ENCODE results near the gene CLGN. TPM values are rescaled to one million over a fixed set of nuclear protein-coding genes. Genes with fewer than 3 reads are reported as not detected.

Gene CLGN
- total RNA-seq, 1 donor from 2014 or later, result 0.60 TPM

GRCh38 chr4:140374130-140374477 lies 53.3 kb downstream of the CLGN start:
- Mint-ChIP-seq H3K4me3 (ENCODE audit: unreplicated experiment) (no peak overlapping the region), H3K27ac (ENCODE audit: unreplicated experiment) (peak overlapping the region; percentile 92), H3K27me3 (ENCODE audit: low read depth) (no peaks in the 10 kb centered on the region), H3K36me3 (ENCODE audit: low read depth) (no peaks in the 10 kb centered on the region), H3K4me1 (ENCODE audit: low read depth) (peaks cover 37% of the 10 kb centered on the region), H3K9me3 (ENCODE audit: low read depth) (no peaks in the 10 kb centered on the region)
- DNase-seq (ENCODE audit: low spot score), result no peak
- TF ChIP-seq CTCF (IDR thresholded peaks at IDR 0.05), result no peak

DNA sequence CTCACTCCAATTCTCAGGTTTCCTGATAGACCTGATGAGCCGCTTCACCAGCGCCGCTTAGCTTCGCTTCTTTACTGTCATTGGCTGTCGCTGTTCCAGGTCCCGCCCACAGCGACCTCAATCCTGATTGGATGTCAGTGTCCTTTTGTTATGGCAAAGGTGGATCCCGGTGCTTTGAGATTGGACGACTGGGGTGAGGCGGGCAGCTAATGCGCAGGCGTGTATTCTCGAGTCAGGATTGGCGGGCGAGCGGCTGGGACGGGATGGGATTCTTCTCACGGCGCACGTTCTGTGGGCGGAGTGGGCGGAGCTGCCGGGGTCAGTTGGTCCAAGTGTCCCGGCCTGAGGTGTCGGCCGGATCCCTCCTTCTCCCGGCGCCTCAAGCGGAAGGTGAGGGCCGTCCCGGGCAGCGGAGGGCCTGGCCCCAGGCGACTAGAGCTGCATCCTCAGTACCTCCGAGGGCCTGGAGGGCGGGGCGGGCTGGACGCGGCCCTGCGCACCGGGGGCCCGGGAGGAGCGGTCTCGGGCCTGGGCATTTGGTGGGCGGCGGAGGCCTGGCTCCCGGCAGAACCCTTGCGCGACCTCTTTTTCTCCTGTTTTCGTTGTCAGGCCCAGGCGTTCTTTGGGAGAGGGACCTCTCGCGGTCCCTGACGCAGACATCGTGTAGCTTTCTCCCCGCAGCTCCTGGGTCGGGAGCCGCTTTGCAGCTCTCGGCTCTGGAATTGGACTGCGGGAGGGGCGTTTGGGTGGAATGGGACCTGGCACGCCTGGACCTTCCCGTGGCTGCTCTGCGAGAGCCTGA lies 53.9 kb downstream of the CLGN start, which contains the start of gene SCOC:
Gene SCOC, plus strand, starts transcription at position 319 of the 802 bp plus-strand sequence. CDS start 5,525 bp downstream, outside the sequence.
- Mint-ChIP-seq H3K27me3 (ENCODE audit: low read depth) (no peaks in the 10 kb centered on the region), H3K4me1 (ENCODE audit: low read depth) (peaks cover 37% of the 10 kb centered on the region), H3K27ac (ENCODE audit: unreplicated experiment) (peak within 1 kb of the TSS; percentile 92), H3K36me3 (ENCODE audit: low read depth) (no peaks in the 10 kb centered on the region), H3K9me3 (ENCODE audit: low read depth) (no peaks in the 10 kb centered on the region), H3K4me3 (ENCODE audit: unreplicated experiment) (no peak within 1 kb of the TSS)
- peak; percentile 13 for TF ChIP-seq CTCF (IDR thresholded peaks at IDR 0.05)
- DNase-seq (ENCODE audit: low spot score), result peak; percentile 99

GRCh38 chr4:140372751-140373327 lies 54.6 kb downstream of the CLGN start:
- DNase-seq (ENCODE audit: low spot score), result no peak
- H3K27me3 Mint-ChIP-seq (ENCODE audit: low read depth), result no peaks in the 10 kb centered on the region
- H3K9me3 Mint-ChIP-seq (ENCODE audit: low read depth), result no peaks in the 10 kb centered on the region
- H3K4me1 Mint-ChIP-seq (ENCODE audit: low read depth), result peaks cover 40% of the 10 kb centered on the region
- H3K36me3 Mint-ChIP-seq (ENCODE audit: low read depth), result no peaks in the 10 kb centered on the region
- TF ChIP-seq CTCF (IDR thresholded peaks at IDR 0.05), result peak; percentile 65
- no peak overlapping the region for H3K4me3 Mint-ChIP-seq (ENCODE audit: unreplicated experiment)
- no peak overlapping the region for H3K27ac Mint-ChIP-seq (ENCODE audit: unreplicated experiment)

DNA sequence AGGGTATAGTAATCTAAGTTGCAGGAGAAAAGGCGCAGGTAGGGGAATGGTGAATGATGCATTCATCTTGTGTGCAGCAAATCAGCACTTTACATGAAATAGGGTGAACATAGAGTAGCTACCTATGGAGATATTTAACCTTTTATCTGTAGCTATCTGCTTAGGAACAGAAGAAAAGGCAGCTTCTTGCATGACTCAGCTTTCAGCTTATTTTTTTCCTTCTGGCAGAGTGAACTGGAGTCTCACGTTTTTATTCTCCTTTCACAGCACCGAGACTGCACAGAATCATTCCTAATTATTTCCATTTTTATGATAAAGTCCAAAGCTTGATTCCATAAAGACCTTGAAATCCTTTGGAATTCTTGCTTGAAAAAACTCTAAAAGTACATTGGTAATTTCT lies 58.8 kb downstream of the CLGN start:
- no peak for TF ChIP-seq CTCF (IDR thresholded peaks at IDR 0.05)
- Mint-ChIP-seq H3K4me1 (ENCODE audit: low read depth) (peaks cover 8% of the 10 kb centered on the region), H3K27me3 (ENCODE audit: low read depth) (no peaks in the 10 kb centered on the region), H3K4me3 (ENCODE audit: unreplicated experiment) (no peak overlapping the region), H3K27ac (ENCODE audit: unreplicated experiment) (no peak overlapping the region), H3K9me3 (ENCODE audit: low read depth) (no peaks in the 10 kb centered on the region), H3K36me3 (ENCODE audit: low read depth) (no peaks in the 10 kb centered on the region)
- DNase-seq (ENCODE audit: low spot score), result no peak

DNA sequence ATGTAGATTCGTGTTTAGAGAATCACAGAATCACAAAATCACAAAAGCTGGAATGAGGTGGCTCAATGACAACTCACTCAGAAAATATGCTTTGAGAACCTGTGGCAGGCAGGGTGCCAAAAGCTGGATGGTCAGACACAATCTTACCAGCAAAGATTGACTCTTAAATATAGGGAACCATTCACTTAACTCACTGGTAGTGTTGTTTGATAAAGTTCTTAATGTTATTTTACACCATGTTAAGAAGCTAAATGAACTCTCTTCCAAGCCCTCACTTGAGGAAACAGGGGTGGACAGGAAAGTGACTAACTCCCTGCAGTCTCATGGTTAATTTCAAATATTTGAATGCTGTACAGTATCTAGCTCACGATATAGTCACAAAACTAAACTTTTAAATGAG lies 59.7 kb downstream of the CLGN start:
- H3K36me3 Mint-ChIP-seq (ENCODE audit: low read depth), result no peaks in the 10 kb centered on the region
- TF ChIP-seq CTCF (IDR thresholded peaks at IDR 0.05), result no peak
- no peak overlapping the region for H3K4me3 Mint-ChIP-seq (ENCODE audit: unreplicated experiment)
- no peak for DNase-seq (ENCODE audit: low spot score)
- no peaks in the 10 kb centered on the region for H3K9me3 Mint-ChIP-seq (ENCODE audit: low read depth)
- H3K4me1 Mint-ChIP-seq (ENCODE audit: low read depth), result peaks cover 8% of the 10 kb centered on the region
- no peaks in the 10 kb centered on the region for H3K27me3 Mint-ChIP-seq (ENCODE audit: low read depth)
- no peak overlapping the region for H3K27ac Mint-ChIP-seq (ENCODE audit: unreplicated experiment)
